GM21737 (cell line): ENCODE results near the gene PALM2AKAP2.

Source experiments
- ATAC-seq: cut with Tn5 transposase; IDR thresholded peaks from one replicate; pipeline ENCODE4 v1.9.1; 2021; ENCODE audit warnings: mild to moderate bottlenecking, moderate library complexity; ENCODE audit not compliant: unreplicated experiment

PALM2AKAP2 gene

DNA sequence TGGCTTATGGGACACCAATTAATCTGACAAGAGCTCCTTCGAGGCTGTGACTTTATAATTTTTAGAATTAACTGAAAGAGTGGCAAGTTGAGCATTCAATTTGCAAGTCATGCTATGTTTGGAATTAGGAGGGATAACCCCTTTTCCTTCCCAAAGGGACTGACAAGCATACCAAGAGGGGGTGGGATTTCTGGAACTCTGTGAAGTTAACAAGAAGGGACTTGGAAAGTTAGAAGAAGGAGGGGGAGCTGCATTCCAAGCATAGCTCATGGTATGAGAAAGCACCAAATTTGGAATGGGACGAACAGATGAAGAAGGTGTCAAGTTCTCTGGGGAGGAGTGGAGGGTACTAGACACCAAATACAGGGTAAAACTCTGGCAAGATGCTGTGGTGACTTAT, 8.9 kb upstream of the PALM2AKAP2 start:
- no peak for ATAC-seq

DNA sequence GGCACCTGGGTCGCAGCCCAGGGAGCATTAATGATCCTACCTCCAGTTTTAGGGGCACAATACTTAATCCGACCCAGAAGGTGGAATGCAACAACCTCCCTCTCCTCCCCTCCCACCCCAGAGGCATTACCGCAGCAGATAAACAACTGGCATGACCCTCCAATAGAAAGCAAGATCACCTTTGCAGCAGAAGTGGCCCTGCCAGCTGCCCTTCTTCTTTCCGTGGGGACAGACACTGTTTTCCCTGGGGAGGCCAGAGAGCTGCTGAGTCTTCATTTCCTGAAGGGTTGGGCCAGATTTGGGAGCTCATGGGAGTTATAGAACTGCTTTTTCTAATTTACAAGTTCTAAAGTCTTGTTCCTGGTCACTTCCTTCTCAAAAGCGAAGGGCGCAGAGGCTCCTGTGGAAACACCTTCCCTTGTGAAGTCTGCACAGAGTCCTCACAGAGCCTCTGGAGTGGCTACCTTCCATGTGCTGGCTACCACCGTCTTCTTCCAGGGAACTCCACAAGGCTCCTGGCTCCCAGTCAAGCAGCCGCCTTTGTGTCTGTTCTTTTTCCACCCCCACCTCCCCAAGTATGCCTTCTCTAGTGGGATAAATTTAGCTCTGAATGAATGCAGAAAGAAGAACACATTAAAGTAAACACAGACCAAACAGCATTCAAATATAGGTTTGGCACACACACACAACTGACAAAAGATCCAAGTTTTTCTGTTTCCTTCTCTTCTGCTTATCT, 8.0 kb upstream of the PALM2AKAP2 start:
- no peak for ATAC-seq

DNA sequence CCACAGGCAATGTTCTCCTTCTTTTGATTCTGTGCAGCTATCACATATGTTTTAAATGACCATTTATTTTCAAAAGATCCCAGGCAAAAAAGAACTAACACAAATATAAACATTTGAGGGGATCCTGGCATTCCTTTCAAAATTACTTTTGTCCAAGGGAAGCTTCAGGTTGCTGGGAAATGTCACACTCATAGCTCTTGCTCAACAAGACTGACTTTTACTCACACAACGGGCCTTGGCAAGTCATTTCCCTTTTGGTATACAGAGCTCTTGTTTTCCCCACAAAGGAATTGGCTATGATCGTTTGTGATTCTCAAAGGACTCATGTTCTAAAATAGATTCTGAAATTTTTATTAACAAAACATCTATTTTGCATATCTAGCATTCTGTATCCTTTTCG, 4.5 kb upstream of the PALM2AKAP2 start:
- ATAC-seq = no peak

DNA sequence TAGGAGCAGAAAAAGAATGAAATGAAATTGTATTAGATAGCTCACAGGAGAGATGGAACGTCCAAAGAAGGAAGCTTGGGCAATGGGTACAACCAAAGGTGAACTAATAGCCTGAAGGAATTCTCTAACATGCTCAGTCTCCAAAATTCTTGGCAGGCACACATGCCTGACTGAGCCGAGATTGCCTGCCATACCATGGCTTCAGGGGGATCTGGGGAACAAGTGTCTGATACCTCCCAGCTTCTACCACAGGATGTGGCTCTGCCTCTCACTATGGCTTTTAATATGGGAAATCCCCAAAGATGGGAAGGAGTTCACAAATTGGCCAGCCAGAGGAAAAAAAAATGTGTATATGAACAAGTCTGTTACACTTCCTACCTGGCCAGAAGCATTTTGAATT, 3.6 kb upstream of the PALM2AKAP2 start:
- ATAC-seq = no peak

DNA sequence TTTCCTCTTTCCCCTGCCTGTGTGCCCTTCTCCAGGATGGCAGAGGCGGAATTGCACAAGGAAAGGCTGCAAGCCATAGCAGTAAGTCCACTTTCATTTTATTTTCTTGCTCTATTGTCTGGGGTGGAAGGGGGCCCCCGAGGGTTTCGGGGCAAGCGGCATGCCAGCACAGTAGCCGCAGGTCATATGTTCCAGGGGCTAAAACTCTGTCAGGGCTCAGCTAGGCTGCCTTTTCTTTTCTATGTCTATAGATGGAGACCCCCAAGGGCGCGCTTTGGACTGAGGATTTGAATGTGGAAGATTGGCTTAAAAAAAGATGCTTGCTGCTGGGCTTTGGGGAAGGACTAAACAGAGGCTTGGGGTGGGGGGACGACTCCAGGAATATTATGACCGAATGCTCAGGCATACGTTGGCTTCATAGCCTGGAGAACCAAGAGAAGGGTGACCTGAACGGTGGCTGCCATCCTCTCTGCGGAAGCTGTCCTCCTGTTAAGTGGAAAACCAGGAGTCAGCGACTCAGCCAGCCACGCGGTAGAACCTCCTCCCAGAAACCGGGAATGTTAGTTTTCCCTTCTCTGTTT, 545 bp downstream of the PALM2AKAP2 start:
- no peak for ATAC-seq

DNA sequence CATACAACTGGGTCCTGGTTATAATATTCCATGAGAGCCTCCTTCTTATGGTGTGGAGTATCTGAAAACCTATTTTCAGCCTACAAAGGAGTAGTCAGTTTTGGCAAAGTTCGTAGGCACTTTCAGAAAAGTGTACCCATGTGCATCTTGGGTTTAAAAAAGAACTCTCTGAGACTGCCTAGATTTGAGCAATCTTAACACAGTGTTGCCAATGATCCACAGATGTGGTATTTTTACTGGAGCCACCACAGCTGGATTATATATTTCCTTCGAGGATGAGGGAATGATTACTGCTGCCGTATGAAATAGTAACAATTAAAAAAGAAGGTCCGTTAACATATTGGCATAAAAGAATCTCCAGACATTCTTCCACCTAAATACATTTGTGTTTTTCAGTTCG, 1.1 kb downstream of the PALM2AKAP2 start:
- ATAC-seq = no peak

DNA sequence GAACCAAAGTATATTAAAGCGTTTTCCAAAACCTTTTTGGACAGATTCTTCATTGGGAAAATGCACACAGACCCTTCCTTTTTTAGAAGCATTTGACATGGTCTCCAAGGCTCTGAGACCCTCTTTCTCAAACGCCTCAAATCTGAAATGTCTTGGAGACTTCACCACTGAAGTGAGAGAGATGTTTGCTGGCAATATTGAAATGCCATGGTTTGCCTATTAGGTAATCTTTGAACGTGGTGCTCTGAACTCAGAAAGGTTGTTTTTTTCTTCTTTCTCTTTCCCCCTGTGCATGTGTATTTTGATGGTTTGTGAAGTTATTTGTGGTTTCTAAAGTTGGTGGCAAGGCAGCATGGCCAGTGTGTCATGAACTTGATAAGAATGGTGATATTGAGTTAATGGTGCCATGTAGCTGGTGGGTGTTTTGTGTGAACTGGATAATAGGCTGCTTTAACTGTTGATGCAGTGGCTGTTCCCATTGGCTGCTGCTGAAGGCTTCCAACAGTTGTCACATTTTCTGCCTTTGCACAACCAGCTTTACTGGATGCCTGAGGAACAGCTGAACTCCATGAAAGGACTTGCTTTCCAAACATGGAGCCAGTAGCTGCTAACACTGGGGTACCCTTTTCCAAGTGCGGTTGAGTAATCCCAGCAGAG, 1.7 kb downstream of the PALM2AKAP2 start:
- ATAC-seq = no peak

DNA sequence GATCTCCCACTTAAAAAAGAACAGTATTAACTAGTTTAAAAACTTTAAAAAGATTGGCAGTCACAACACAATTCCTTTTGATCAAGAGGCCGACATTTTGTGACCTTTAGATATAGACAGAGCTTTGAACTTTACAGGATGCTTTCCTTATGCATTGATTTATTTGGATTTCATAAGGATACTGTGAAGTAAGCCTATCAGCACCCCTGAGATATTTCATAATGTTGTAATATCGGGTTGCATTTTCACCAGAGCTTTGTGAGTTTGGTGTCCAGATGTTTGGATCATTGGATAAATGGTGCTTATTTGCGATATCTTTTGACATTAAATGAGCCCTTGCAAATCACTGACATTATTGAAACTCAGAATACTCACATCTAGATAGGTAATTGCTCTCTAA, 7.7 kb downstream of the PALM2AKAP2 start:
- ATAC-seq = no peak

DNA sequence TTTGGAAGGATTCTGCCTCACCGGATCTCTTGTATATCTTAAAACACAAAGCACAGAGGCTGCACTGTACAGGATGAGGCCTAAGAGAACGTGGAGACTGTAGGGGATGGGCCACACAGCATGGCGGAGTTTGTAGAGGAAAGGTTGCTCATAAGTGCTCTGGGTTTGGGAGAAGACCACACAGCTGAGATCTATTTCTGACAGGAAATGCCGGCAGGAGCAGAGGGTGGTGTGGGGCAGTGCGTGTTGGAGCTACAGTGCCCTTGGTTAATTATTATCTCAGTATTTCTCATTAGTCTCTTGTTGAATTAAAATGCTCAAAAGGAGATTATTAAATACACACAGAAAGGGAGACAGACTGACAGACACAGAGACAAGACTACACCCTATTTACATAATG, 9.6 kb downstream of the PALM2AKAP2 start:
- ATAC-seq = no peak

DNA sequence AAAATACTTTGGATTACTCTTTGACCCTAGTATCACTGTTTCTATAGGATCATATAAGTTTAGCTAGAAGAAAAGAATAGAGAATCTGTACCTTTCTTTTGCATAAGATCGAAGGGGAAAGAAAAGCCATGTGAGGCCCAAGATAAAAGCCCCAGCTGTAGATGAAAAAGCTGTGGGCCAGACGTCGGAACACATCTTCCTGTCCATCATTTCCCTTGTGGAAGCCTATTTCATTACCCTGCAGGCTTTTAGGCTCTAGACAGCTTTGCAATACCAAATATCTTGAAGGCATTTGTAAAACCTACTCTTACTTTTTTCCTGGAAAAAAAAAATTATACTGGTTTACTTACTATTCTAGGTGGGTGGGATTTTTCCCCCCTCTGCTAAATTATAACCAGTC, 10.0 kb downstream of the PALM2AKAP2 start:
- ATAC-seq = no peak

DNA sequence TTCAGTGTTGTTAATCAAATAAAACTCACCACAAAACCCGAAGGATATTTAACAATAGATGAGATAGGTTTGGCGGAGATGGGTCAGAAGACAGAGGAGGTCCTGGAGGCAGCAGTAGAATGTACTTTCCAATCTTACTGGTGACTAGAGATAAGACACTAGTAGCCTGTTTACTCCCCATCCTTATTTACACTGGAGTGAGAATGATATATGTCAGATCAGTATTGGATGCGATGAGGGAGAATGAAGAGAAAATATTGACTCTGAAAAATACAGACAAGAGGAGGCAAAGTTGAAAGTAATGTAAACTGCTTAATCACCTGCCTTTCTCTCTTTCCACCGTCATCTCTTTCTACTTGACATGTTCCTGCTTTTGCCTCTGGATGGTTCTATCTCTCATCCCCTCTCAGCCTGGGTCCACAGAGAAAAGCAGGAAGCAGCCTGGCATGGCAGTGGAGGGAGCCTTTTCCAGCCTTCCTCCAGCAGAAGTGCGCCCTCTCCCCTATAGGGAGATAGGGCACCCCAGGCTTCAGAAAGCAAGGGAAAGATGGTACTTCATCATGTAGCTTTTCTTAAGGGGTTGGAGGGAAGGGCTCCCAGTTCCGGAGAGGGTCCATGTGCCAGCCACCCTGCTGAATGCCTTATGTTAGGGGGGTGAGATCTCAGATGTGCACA, 11.1 kb downstream of the PALM2AKAP2 start:
- ATAC-seq = no peak

DNA sequence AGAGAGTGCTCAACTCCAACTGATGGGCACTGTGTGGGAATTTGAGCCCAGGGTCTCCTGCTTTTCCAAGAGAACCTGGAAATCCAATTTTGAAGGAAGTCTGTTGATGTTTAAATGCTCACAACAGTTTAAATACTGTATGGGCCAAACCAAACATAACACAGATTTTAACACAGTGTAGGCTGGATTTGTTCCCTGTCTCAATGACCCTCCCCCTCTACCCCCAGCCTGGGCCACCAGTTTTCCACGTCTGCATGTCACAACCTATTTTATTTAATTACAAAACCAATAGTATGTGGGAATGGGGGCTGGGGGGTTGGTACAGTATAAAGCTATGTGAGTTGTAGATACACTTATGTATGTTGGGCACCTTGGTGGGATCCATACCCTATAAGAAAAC, 11.7 kb downstream of the PALM2AKAP2 start:
- no peak for ATAC-seq

DNA sequence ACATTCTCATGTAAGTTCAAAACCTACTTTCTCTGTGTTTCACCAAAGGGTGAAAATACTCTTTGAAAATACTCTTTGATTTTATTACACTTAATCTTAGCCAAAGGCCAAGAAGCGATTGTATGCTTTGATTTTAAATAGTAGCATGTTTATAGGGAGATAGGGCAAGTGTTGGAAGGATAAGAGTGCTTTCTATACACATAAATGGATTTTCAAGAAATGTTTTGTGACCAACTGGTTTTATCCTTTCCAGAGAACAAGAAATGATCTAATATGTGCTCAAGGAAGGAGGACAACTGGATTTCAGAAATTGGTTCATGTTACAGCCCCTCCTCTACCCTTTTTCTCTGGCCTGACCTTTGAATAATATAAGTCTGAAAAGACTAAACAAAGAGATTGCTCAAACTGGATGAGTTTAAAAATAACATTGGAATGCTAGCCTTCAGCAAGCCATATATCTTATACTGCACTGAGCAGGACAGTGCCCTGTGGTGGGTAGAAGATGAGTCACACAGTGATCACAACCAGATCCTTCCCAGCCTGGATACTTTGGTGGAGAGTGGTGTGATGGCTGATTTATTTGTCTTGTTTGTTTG, 13.1 kb downstream of the PALM2AKAP2 start:
- no peak for ATAC-seq

DNA sequence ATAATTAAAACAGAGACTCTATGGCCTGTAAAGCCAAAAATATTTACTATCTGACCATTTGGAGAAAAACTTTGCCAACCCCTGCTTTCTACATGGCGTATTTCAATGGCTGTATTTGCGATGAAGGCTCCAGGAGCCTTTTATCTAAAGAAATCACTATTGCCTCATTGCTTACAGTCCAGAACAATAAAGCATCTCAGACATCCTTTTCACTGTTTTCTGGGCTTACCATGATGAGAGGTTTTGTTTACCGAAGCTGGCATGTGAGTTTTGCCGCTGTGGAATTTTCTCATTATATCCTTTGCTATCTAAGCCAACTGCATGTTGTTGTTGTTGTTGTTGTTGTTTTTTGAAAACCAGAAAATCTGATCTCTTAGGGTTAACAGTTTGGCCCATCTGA, 13.9 kb downstream of the PALM2AKAP2 start:
- ATAC-seq = no peak

DNA sequence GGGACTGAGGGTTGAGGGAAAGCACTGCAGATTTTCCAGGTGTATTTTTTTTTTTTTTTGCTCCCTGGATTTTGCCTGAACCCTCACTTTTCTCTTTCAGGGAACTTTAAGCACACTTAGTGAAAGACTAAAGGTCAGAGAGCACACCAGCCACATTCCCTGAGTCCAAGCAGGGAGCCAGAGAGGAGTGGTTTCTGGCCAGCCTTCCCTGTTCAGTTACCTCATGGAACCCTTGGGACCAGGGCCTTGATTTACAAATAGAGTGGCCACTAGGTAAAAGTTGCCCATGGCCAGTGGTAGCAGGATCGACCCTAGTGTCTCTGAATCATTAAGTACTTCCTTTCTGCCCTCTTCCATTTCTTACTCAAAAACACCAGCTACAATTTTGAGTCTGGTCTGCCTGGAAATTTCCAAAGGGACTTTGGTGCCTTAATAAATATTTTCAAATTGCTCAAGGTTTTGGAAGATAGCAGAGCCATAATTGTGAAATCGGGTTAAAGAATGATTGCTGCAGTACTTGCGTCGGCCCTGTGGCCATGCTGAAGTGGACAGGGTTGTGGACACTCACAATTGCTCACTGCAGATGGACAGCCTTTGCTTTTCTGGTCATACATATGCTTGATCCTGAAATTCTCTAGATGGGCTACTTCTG, 14.5 kb downstream of the PALM2AKAP2 start:
- no peak for ATAC-seq

DNA sequence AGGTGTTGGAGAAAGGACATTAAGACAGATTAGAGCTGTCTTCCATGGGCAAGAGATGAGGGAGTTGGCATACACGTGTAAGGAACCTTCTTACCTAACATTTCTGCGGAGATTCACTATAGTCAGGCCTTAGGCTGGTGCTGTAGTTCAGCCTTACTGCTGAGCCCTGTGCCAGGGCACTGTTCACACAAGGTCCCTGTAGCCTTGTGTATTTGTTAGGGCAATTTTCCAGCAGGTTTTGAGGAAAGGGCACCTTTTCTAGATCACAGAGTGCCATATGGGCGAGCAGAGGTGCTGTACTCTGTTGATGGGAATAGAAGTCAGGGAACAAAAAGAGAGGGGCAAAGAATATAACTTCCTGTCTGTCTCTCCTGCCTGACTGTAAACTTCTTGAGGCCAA, 15.6 kb downstream of the PALM2AKAP2 start:
- no peak for ATAC-seq

DNA sequence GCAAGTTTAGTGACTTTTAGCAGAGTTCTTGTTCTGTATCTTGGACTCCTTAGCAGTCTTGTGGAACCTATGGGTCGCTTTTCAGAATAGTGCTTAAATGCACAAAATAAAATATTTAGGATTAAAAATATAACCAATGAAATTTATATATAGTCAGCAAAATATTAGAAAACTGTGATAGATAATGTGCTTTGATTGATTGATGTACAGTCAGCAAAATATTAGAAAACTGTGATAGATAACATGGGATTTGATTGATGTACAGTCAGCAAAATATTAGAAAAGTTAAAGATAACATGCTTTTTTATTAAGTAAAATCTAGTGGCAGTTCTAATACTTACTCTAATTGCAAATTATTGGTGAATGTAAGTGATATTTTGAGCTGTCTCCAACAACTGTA, 16.1 kb downstream of the PALM2AKAP2 start:
- no peak for ATAC-seq

DNA sequence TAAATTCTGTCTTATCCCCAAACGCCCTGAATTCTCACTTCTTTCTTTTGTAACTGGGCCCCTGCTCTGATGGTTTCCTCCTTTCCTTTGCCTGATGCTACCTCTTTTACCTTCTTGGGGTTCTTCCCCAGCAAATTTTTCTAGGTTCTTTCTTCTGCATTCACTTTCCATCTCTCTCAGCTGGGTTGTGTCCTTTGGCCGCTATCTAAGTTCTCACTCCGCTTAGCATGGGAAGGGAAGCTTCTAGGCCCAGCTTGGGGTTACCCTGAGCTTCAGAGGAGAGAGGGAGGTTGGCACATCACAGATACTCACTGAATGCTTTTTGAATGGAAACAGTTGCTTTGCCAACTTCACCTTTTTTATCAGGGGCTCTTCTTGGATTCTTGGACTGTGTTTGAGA, 17.0 kb downstream of the PALM2AKAP2 start:
- ATAC-seq = no peak

DNA sequence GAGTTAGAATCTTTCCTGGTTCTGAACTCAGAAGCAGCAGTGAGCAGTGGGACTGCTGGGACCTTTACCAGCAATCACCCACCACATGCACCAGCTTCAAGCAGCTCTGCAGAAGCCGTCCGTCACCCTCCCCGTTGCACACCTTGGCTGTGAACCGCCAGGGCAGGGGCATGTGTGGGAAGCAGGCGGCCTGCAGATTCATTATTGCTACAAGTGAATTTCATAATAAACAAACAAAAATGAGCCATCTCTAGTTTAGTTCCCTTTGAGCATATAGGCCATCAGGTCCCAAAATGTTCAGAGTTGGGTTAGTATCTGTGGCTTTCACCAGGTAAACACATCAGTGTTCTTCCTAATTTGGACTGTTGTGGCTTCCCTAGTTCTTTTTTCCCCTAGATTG, 17.5 kb downstream of the PALM2AKAP2 start:
- ATAC-seq = no peak

DNA sequence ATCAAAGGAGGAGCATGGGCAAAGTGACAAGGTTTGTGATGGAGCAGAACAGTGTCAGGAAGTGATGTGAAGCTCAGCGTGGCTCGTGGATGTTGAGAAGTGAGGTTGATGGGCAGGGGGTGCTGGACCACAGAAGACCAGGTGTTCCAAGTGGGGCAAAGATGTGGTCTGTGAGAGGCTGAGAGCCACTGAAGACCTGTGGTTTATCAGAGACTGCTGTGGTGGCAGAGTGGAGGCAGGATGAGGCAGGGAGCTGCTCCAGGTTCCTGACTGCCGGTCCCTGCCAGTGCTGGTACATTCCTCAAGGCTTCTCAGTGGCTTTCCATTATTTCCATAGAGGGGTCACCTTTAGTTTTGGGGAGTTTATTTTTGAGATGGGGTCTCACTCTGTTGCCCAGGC, 19.1 kb downstream of the PALM2AKAP2 start:
- no peak for ATAC-seq

DNA sequence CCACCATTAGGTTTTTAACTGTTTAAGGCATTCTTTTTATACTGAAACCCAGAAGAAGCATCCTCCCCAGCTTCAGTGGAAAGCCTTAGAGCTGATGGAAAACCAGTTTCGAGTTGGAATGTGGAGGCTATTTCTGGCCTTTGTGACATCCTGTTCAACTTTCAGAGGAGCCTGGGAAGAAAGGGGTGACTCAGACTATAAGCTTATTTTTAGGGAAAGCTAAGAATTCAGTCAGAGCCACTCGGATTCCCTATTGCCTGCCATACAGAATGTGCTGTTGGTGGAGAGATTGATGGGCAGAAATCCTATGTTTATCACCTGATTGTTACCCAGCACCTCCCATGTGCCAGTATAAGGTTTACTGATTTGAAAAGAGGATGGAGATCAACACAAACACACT, 19.8 kb downstream of the PALM2AKAP2 start:
- no peak for ATAC-seq
